HEK293 (cell line): ENCODE measurements around the gene NUDT3.

ENCODE experiments used
- CTCF ChIP-seq: fragments of 450-650 bp; formaldehyde crosslinking; IDR thresholded peaks from 2 replicates; pipeline ENCODE4 v1.5.1; 2016; ENCODE audit warnings: missing biosample characterization, missing genetic modification characterization
- ZBTB10 ChIP-seq: fragments of 450-650 bp; formaldehyde crosslinking; IDR thresholded peaks from 2 replicates; pipeline ENCODE4 v1.5.1; 2016; ENCODE audit warnings: missing biosample characterization, missing genetic modification characterization
- ZBTB26 ChIP-seq: fragments of 450-650 bp; formaldehyde crosslinking; optimal IDR thresholded peaks from 2 replicates; pipeline ENCODE3; 2016; ENCODE audit warnings: missing biosample characterization, mild to moderate bottlenecking, missing genetic modification characterization

GRCh38 chr6:34339432-34339831 lies 53.0 kb downstream of the NUDT3 start:
- no peak for TF ChIP-seq ZBTB26 (tag by site-specific recombination)
- TF ChIP-seq CTCF (tag by site-specific recombination), result no peak
- no peak for TF ChIP-seq ZBTB10 (tag by site-specific recombination)
